ENCODE results near the gene SEC14L6.

- TF ChIP-seq CTCF (conservative IDR thresholded peaks at IDR 0.05; ENCODE audit: low read length): no peak
- no peak for TF ChIP-seq EZH2phosphoT487 (IDR thresholded peaks at IDR 0.05; ENCODE audit: borderline replicate concordance)
These were observed 32.3 kb downstream of the SEC14L6 start for GRCh38 chr22:30514252-30514651.
